Activated T-helper 2 cell treated with anti-CD3 and anti-CD28 coated beads, Interferon-gamma antibody, Interleukin-2, Interleukin-4, amounts not matched to agents 10 μg/mL and 5 μg/mL and 100 μg/mL, durations not matched to agents 14 hours and 24 hours and 36 hours (primary cell): ENCODE results near the gene MARK4. TPM values are rescaled to one million over a fixed set of nuclear protein-coding genes. Genes with fewer than 3 reads are reported as not detected.
"Not testable (repeated sequence)": the region's sequence is repeated elsewhere in the genome, so short reads cannot be mapped to it uniquely, and the experiment has no call there.

Source experiments
- DNase-seq: peaks from one replicate; pipeline ENCODE4 v3.0.0; 2021; ENCODE audit warnings: low spot score
- H3K27ac Mint-ChIP-seq: one replicate; pipeline ENCODE4 v1.8.0; 2021; ENCODE audit warnings: mixed read lengths
- H3K27me3 Mint-ChIP-seq: one replicate; pipeline ENCODE4 v1.8.0; 2021; ENCODE audit warnings: low read depth, mixed read lengths
- H3K36me3 Mint-ChIP-seq: one replicate; pipeline ENCODE4 v1.8.0; 2021; ENCODE audit warnings: low read depth, mixed read lengths
- H3K4me1 Mint-ChIP-seq: one replicate; pipeline ENCODE4 v1.8.0; 2021; ENCODE audit warnings: low read depth, mixed read lengths
- H3K4me3 Mint-ChIP-seq: one replicate; pipeline ENCODE4 v1.8.0; 2021; ENCODE audit warnings: low read depth, mild to moderate bottlenecking, moderate library complexity, mixed read lengths
- H3K9me3 Mint-ChIP-seq: one replicate; pipeline ENCODE4 v1.8.0; 2021; ENCODE audit warnings: mixed read lengths
- intact Hi-C: fragments of 100-400 bp; cut with micrococcal nuclease; formaldehyde crosslinking; loops from one replicate; pipeline ENCODE4 v1.15.1; 2023
- total RNA-seq: library from RNA; stranded (reverse); gene quantifications from 2 replicates; pipeline ENCODE4 v1.2.3, GENCODE V29; 2022

The MARK4 gene
- total RNA-seq, 1 donor from 2014 or later: 28.9 TPM

GRCh38 chr19:45267296-45267695 lies 16.2 kb downstream of the MARK4 start:
- Mint-ChIP-seq H3K27ac (no peak overlapping the region), H3K27me3 (no peaks in the 10 kb centered on the region), H3K4me1 (no peaks in the 10 kb centered on the region), H3K9me3 (no peaks in the 10 kb centered on the region), H3K36me3 (no peaks in the 10 kb centered on the region), H3K4me3 (no peak overlapping the region)
- DNase-seq: no peak
- intact Hi-C loops: no loop called here

DNA sequence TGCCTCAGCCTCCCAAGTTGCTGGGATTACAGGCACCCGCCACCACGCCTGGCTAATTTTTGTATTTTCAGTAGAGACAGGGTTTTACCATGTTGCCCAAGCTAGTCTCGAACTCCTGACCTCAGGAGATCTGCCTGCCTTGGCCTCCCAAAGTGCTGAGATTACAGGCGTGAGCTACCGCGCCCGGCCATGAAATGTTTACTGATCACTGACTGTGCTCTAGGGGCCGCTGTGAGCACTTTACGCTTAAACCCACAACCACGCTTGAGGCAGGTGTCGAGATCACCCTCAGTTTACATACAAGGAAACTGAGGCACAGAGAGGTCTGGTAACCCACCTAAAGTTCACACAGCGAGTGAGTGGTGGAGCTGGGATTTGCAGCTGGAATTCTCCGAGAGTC lies 18.9 kb downstream of the MARK4 start:
- H3K27me3 Mint-ChIP-seq, H3K4me1 Mint-ChIP-seq, intact Hi-C loops, DNase-seq, H3K9me3 Mint-ChIP-seq, H3K27ac Mint-ChIP-seq, H3K4me3 Mint-ChIP-seq, H3K36me3 Mint-ChIP-seq: not testable (repeated sequence)

DNA sequence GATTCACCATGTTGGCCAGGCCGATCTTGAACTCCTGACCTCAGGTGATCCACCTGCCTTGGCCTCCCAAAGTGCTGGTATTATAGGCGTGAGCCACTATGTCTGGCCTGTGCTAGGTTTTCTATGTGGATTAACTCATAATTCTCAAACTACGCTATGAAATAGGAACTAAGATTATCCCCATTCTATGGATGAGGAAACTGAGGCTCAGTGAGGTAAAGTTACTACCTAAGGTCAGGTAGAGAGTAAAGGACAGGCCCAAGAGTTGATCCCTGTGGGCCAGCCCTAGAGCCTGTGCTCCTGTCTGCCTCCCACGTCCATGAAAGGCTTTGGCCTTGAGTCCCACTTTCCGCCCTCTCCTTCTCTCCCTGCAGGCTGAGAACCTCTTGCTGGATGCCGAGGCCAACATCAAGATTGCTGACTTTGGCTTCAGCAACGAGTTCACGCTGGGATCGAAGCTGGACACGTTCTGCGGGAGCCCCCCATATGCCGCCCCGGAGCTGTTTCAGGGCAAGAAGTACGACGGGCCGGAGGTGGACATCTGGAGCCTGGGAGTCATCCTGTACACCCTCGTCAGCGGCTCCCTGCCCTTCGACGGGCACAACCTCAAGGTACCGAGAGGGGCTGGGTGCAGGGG lies 20.1 kb downstream of the MARK4 start:
- H3K4me3 Mint-ChIP-seq: no peak overlapping the region
- H3K27me3 Mint-ChIP-seq: no peaks in the 10 kb centered on the region
- no peak overlapping the region for H3K27ac Mint-ChIP-seq
- no peaks in the 10 kb centered on the region for H3K4me1 Mint-ChIP-seq
- no peak for DNase-seq
- intact Hi-C loops: no loop called here
- H3K36me3 Mint-ChIP-seq: no peaks in the 10 kb centered on the region
- H3K9me3 Mint-ChIP-seq: no peaks in the 10 kb centered on the region

DNA sequence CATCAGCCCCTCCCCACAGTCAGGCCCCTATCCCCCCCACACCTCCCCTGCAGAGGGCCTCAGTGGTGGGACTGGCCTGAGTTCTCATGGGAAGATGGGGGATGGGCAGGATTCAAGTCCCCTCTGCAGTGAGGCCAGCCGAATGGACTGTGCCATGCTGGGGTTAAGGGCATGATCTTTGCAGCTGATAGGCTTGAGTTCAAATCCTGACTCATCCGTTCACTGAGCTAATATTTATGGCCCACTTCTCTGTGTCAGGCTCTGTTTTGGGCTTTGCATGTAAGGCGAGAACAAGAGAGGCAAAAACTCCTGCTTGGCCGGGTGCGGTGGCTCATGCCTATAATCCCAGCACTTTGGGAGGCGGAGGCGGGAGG lies 20.7 kb downstream of the MARK4 start:
- Mint-ChIP-seq H3K9me3 (no peaks in the 10 kb centered on the region), H3K27me3 (no peaks in the 10 kb centered on the region)

GRCh38 chr19:45273521-45273855 lies 22.4 kb downstream of the MARK4 start:
- Mint-ChIP-seq H3K4me1 (no peaks in the 10 kb centered on the region), H3K27me3 (no peaks in the 10 kb centered on the region), H3K27ac (no peak overlapping the region), H3K9me3 (no peaks in the 10 kb centered on the region), H3K36me3 (no peaks in the 10 kb centered on the region), H3K4me3 (no peak overlapping the region)
- DNase-seq: no peak
- intact Hi-C loops: no loop called here

More for the DNA sequence above, 20.7 kb downstream of the MARK4 start:
- no peak overlapping the region for H3K27ac Mint-ChIP-seq
- no peak for DNase-seq
- no peak overlapping the region for H3K4me3 Mint-ChIP-seq
- H3K36me3 Mint-ChIP-seq: no peaks in the 10 kb centered on the region
- no peaks in the 10 kb centered on the region for H3K4me1 Mint-ChIP-seq
- intact Hi-C loops: no loop called here

DNA sequence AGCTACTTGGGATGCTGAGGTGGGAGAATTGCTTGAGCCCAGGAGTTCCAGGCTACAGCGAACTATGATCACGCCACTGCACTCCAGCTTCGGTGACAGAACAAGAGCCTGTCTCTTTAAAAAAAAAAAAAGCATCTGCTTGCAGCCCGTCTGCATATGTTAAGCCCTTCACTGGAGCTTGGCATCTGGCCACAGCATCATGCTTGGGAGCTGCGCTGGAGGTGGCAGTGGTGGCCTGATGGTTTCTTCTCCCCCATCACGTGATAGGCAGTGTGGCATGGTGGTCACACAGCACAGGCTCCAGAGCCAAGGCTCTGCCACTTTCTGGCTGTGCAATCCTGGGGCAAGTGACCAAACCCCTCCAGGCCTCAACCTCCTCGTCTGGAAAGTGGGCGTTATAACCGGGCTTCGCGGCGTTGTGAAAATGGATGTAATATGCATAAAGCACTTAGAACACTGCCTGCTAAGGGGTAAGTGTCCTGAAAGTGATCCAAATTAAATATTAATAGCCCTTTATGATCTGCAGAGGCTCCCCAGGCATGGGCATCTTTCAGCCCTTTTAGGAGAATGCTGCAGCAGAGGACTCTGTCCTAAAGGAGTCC lies 24.4 kb downstream of the MARK4 start:
- H3K4me3 Mint-ChIP-seq: no peak overlapping the region
- no peaks in the 10 kb centered on the region for H3K36me3 Mint-ChIP-seq
- no peaks in the 10 kb centered on the region for H3K4me1 Mint-ChIP-seq
- no peaks in the 10 kb centered on the region for H3K9me3 Mint-ChIP-seq
- no peak overlapping the region for H3K27ac Mint-ChIP-seq
- intact Hi-C loops: no loop called here
- no peak for DNase-seq
- no peaks in the 10 kb centered on the region for H3K27me3 Mint-ChIP-seq

GRCh38 chr19:45276284-45276687 lies 25.2 kb downstream of the MARK4 start:
- H3K27me3 Mint-ChIP-seq: no peaks in the 10 kb centered on the region

DNA sequence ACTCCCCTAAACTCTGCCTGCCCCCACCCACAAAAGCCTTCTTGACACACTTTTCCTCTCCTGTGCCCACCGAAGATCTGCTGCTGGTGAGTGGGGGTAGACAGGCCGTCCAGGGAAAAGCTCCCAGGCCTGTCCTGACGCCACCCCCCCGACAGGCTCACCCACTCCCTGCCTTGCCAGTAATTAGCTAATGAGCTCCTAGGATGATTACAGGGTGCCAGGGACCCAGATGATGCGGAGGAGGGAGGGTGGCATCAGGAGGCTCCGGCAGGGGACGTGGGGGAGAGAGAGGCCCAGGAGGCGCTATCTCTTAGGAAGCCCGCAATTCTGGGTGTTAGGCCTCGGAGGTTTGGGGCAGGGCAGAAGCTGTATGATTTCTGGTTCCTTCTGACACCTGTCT lies 27.0 kb downstream of the MARK4 start:
- Mint-ChIP-seq H3K27me3 (no peaks in the 10 kb centered on the region), H3K4me1 (no peaks in the 10 kb centered on the region), H3K4me3 (no peak overlapping the region), H3K9me3 (no peaks in the 10 kb centered on the region), H3K27ac (no peak overlapping the region), H3K36me3 (no peaks in the 10 kb centered on the region)
- DNase-seq: no peak
- intact Hi-C loops: no loop called here

More at GRCh38 chr19:45276284-45276687, 25.2 kb downstream of the MARK4 start:
- Mint-ChIP-seq H3K36me3 (no peaks in the 10 kb centered on the region), H3K4me1 (no peaks in the 10 kb centered on the region), H3K27ac (no peak overlapping the region), H3K9me3 (no peaks in the 10 kb centered on the region), H3K4me3 (no peak overlapping the region)
- intact Hi-C loops: no loop called here
- DNase-seq: no peak

DNA sequence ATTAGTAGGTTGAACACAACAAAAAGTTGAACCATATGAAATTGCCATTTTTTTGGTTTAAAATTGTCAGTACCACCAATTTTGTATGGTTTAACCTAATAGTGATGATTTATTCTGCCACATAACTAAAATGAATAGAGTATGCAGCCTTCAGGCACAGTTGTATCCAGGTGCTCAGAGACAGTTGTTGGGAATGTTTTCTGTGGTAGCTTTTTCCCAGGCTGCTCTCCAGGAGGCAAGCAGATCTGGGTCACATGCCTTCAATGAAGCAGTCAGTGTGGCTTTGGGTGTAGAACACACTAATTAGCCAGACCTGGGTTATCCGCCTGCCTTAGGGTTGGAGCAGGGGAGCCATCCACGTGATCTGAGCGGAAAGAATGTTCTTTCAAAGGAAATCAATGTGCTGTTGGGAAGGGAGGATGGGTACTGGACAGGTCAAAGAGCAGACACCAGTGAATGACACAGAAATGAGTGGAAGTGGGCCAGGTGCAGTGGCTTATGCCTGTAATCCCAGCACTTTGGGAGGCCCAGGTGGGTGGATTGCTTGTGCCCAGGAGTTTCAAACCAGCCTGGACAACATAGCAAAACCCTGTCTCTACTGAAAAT lies 28.6 kb downstream of the MARK4 start:
- Mint-ChIP-seq H3K4me3 (no peak overlapping the region), H3K27ac (no peak overlapping the region), H3K9me3 (peaks cover 5% of the 10 kb centered on the region), H3K36me3 (peaks cover 6% of the 10 kb centered on the region), H3K4me1 (no peaks in the 10 kb centered on the region), H3K27me3 (no peaks in the 10 kb centered on the region)
- DNase-seq: no peak
- intact Hi-C loops: no loop called here

DNA sequence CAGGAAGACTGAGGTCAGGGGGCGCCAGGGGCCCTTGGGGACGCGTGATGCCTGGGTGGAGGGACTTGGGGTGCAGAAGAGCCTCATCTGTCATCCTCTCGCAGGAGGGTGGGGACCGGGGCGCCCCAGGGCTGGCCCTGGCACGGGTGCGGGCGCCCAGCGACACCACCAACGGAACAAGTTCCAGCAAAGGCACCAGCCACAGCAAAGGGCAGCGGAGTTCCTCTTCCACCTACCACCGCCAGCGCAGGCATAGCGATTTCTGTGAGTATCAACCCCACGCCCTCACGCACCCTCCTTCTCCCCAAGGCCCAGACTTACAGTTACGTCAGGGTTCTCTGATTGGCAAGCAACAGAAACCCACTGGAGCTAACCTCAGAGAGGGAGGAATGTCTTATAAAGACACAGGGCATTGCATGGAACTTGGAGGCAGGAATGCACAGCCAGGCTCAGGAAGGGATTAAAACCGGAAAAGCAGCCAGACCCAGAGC lies 29.4 kb downstream of the MARK4 start:
- Mint-ChIP-seq H3K9me3 (peaks cover 5% of the 10 kb centered on the region), H3K36me3 (peaks cover 6% of the 10 kb centered on the region), H3K27me3 (no peaks in the 10 kb centered on the region), H3K4me3 (no peak overlapping the region), H3K27ac (no peak overlapping the region), H3K4me1 (no peaks in the 10 kb centered on the region)
- intact Hi-C loops: no loop called here
- no peak for DNase-seq

DNA sequence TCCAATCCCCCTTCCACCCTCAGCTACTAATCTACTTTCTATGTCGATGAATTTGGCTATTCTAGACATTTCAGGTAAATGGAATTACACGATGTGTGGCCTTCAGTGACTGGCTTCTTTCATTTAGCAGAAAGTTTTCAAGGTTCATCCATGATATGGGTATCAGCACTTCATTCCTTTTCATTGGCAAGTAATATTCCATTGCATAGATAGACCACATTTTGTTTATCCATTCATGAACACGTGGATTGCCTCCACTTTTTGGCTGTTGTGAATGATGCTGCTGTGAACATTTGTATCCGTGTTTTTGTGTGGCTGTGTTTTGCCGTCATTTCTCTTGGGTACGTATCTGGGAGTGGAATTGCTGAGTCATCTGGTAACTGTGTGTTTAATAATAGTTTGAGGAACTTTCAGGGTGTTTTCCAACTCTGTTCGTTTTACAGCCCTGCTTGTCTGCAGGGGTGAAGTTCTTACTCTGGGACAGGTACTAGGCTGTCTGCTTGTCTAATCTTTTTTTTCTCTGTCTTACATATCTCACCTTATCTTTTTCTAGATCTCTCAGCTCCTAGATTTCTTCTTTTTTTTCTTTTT lies 32.5 kb downstream of the MARK4 start:
- H3K27ac Mint-ChIP-seq: no peak overlapping the region
- peaks cover 6% of the 10 kb centered on the region for H3K36me3 Mint-ChIP-seq
- H3K27me3 Mint-ChIP-seq: no peaks in the 10 kb centered on the region
- H3K4me1 Mint-ChIP-seq: no peaks in the 10 kb centered on the region
- no peak for DNase-seq
- intact Hi-C loops: no loop called here
- H3K4me3 Mint-ChIP-seq: no peak overlapping the region
- peaks cover 5% of the 10 kb centered on the region for H3K9me3 Mint-ChIP-seq

DNA sequence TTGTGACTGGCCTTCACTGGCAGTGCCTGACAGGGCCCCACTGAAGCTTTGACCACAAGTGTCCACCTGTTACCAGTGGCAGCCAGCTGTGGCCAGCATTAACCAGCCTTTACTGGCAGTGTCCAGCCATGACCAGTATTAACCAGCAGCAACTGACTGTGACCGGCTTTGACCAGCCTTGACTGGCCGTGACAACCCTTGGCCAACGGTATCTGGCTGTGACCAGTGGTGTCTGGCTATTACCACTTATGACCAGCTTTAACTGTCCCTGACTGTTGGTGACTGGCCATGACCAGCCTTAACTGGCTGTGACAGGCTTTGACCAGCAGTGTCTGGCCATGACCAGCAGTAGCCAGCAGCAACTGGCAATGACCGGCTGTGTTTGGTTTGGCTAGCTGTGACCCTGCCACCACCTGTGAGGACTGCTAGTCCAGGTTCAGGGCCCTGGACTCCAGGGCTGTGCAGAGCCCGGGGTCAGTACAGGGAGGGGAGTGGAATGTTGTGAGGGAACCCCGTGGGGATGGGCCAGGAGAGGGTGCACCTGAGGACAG lies 39.4 kb downstream of the MARK4 start:
- intact Hi-C loops: no loop called here
- Mint-ChIP-seq H3K27ac (no peak overlapping the region), H3K4me3 (no peak overlapping the region), H3K9me3 (no peaks in the 10 kb centered on the region), H3K27me3 (no peaks in the 10 kb centered on the region), H3K36me3 (no peaks in the 10 kb centered on the region), H3K4me1 (no peaks in the 10 kb centered on the region)
- no peak for DNase-seq

DNA sequence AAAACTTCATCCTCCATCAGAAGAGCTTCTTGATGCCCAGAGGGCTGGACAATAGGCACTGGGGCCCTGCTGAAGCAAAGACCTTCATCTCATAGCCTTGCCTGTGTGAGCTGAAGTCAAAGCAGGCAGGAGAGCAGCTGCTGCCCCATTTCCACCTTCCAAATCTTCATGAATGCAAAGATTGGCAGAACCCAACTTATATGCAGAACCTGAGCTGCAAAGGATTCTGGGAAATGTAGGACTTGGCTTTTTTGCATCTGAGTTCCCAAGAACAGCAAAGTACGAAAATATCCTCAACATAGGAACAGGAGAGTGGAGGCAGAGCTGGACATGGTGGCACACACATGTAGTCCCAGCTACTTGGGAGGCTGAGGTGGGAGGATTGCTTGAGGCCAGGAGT lies 40.8 kb downstream of the MARK4 start:
- H3K4me3 Mint-ChIP-seq: no peak overlapping the region
- H3K9me3 Mint-ChIP-seq: no peaks in the 10 kb centered on the region
- no peak overlapping the region for H3K27ac Mint-ChIP-seq
- intact Hi-C loops: no loop called here
- H3K36me3 Mint-ChIP-seq: no peaks in the 10 kb centered on the region
- no peaks in the 10 kb centered on the region for H3K27me3 Mint-ChIP-seq
- no peak for DNase-seq
- no peaks in the 10 kb centered on the region for H3K4me1 Mint-ChIP-seq
